ENCODE data around the gene ALKBH8.
"Not testable (repeated sequence)": the region's sequence is repeated elsewhere in the genome, so short reads cannot be mapped to it uniquely, and the experiment has no call there.

Gene ALKBH8

GRCh38 chr11:107566569-107566968, 1.0 kb upstream of the ALKBH8 start:
- Histone ChIP-seq H3K27ac (ENCODE audit: extremely low read depth, low read depth, low read length) (no peak overlapping the region), H3K4me1 (ENCODE audit: control insufficient read depth, insufficient read depth, low read length) (no peaks in the 10 kb centered on the region), H3K9me3 (ENCODE audit: control insufficient read depth, insufficient read depth, low read depth, low read length) (no peaks in the 10 kb centered on the region), H3K36me3 (ENCODE audit: control insufficient read depth in 2 of 2, insufficient read depth in 1 of 2, low read length in 2 of 2) (no peaks in the 10 kb centered on the region), H3K4me3 (ENCODE audit: low read depth, low read length) (no peak overlapping the region)
- ChIA-PET CTCF (interaction anchor here (0.6 to 6.2 kb wide), 8 partner anchors 8 to 304 kb away, joined by 3 to 98 read pairs (median 22); no protein-coding TSS in a partner anchor), POLR2A (no interaction called here)
- TF ChIP-seq KLF9 (tag by site-specific recombination; IDR thresholded peaks at IDR 0.05; ENCODE audit: low read depth) (no peak), ZNF211 (tag by site-specific recombination; IDR thresholded peaks at IDR 0.05; ENCODE audit: low read depth) (no peak), ZNF398 (tag by site-specific recombination; IDR thresholded peaks at IDR 0.05) (no peak), ZNF544 (tag by site-specific recombination; IDR thresholded peaks at IDR 0.05) (no peak), HOXA7 (CRISPR knock-in tag; IDR thresholded peaks at IDR 0.05; ENCODE audit: borderline replicate concordance) (no peak), ZNF654 (tag by site-specific recombination; IDR thresholded peaks at IDR 0.05; ENCODE audit: low read depth) (no peak), SP2 (tag by site-specific recombination; IDR thresholded peaks at IDR 0.05) (no peak), ZNF530 (tag by site-specific recombination; IDR thresholded peaks at IDR 0.05; ENCODE audit: low read depth) (no peak), GLI4 (tag by site-specific recombination; IDR thresholded peaks at IDR 0.05) (no peak), ZNF140 (tag by site-specific recombination; IDR thresholded peaks at IDR 0.05) (no peak), ZNF341 (tag by site-specific recombination; IDR thresholded peaks at IDR 0.05; ENCODE audit: low read depth) (no peak), SCRT2 (tag by site-specific recombination; IDR thresholded peaks at IDR 0.05) (no peak), ZNF133 (tag by site-specific recombination; IDR thresholded peaks at IDR 0.05) (no peak)
- TF ChIP-seq, protein P1, sequence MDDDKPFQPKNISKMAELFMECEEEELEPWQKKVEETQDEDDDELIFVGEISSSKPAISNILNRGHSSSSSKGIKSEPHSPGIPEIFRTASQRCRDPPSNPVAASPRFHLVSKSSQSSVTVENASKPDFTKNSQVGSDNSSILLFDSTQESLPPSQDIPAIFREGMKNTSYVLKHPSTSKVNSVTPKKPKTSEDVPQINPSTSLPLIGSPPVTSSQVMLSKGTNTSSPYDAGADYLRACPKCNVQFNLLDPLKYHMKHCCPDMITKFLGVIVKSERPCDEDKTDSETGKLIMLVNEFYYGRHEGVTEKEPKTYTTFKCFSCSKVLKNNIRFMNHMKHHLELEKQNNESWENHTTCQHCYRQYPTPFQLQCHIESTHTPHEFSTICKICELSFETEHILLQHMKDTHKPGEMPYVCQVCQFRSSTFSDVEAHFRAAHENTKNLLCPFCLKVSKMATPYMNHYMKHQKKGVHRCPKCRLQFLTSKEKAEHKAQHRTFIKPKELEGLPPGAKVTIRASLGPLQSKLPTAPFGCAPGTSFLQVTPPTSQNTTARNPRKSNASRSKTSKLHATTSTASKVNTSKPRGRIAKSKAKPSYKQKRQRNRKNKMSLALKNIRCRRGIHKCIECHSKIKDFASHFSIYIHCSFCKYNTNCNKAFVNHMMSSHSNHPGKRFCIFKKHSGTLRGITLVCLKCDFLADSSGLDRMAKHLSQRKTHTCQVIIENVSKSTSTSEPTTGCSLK (tag by site-specific recombination; IDR thresholded peaks at IDR 0.05), result no peak

DNA sequence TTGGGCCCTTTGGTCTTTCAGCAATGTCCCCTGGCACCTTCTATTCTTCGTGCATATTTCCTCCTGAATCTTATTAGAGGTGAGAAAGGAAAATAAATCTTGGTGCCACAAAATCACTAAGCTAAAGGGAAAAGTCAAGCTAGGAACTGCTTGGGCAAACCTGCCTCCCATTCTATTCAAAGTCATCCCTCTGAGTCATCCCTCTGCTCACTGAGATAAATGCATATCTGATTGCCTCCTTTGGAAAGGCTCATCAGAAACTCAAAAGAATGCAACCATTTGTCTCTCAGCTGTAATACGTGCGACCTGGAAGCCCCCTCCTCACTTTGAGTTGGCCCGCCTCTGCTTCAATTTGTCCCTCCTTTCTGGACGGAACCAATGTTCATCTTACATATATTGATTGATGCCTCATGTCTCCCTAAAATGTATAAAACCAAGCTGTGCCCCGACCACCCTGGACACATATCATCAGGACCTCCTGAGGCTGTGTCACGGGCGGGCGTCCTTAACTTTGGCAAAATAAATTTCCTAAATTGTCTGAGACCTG, 493 bp upstream of the ALKBH8 start:
- 0 out of 2 replicates have a peak, but pooled peaks have one; percentile 7 for TF ChIP-seq ZBTB20 (tag by site-specific recombination; IDR thresholded peaks at IDR 0.05)
- TF ChIP-seq PRDM10 (tag by site-specific recombination; IDR thresholded peaks at IDR 0.05), result 0 out of 2 replicates have a peak, but pooled peaks have one; percentile 5
- not testable (repeated sequence) for H3K4me1 ChIP-seq (ENCODE audit: control insufficient read depth, insufficient read depth, low read length); H3K9me3 ChIP-seq (ENCODE audit: control insufficient read depth, insufficient read depth, low read depth, low read length); H3K36me3 ChIP-seq (ENCODE audit: control insufficient read depth in 2 of 2, insufficient read depth in 1 of 2, low read length in 2 of 2); H3K27ac ChIP-seq (ENCODE audit: extremely low read depth, low read depth, low read length)
- CTCF ChIA-PET, result interaction anchor here (0.6 to 6.2 kb wide), 6 partner anchors 9 to 304 kb away, joined by 3 to 98 read pairs (median 46); no protein-coding TSS in a partner anchor
- H3K4me3 ChIP-seq (ENCODE audit: low read depth, low read length), result peak overlapping the region; percentile 94
- POLR2A ChIA-PET, result interaction anchor here (1.0 kb wide), 2 partner anchors 18 to 43 kb away, joined by 3 read pairs; no protein-coding TSS in a partner anchor

All from HEK293 (cell line).